ENCODE results near the gene SOS2.

DNA sequence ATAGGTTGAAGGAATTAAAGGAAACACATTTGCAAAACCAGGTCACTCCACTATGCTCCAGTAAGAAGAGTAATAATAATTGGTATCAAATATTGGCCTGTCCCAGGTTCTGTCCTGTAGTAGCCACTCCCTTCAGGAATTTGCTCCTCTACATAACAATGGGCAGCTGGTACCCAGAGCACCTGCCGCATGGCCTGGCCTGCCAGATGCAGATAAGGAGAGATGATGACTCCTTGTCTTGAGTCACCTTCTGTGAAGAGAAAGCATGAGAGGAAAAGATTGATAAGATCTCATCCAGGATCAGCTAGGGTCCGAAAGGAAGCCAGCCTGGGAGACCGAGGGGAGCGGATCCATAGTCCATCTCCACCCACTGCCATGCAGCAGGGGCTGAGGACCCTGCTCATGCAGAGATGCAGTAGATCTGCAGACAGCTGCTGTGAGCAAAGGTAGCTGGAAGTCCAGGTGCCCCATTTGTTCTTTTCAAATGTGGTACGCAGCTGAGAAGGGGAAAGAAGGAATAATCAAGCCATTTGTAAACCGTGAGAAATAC, 139.3 kb downstream of the SOS2 start:
- TF ChIP-seq, protein P1, sequence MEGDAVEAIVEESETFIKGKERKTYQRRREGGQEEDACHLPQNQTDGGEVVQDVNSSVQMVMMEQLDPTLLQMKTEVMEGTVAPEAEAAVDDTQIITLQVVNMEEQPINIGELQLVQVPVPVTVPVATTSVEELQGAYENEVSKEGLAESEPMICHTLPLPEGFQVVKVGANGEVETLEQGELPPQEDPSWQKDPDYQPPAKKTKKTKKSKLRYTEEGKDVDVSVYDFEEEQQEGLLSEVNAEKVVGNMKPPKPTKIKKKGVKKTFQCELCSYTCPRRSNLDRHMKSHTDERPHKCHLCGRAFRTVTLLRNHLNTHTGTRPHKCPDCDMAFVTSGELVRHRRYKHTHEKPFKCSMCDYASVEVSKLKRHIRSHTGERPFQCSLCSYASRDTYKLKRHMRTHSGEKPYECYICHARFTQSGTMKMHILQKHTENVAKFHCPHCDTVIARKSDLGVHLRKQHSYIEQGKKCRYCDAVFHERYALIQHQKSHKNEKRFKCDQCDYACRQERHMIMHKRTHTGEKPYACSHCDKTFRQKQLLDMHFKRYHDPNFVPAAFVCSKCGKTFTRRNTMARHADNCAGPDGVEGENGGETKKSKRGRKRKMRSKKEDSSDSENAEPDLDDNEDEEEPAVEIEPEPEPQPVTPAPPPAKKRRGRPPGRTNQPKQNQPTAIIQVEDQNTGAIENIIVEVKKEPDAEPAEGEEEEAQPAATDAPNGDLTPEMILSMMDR (IDR thresholded peaks at IDR 0.05 in 8 of 11, conservative IDR thresholded peaks at IDR 0.05 in 3 of 11): no peak
- TF ChIP-seq POLR2AphosphoS5 (IDR thresholded peaks at IDR 0.05): no peak

All from spleen (tissue), 7 donors.